HG03060 (cell line): ENCODE data around the gene ZBTB18.

Experiments used
- ATAC-seq: cut with Tn5 transposase; IDR thresholded peaks from one replicate; pipeline ENCODE4 v1.9.1; 2021; ENCODE audit warnings: low read depth, moderate number of reproducible peaks; ENCODE audit not compliant: unreplicated experiment

ZBTB18 gene

GRCh38 chr1:244106176-244106575, 55.1 kb downstream of the ZBTB18 start:
- ATAC-seq = no peak
